Erythroblast (primary cell): ENCODE results near the gene VRK2.

Source experiments
- GATA1 ChIP-seq: IDR thresholded peaks from 2 replicates; pipeline ENCODE4 v1.6.1; 2011; ENCODE audit warnings: low read depth, mild to moderate bottlenecking, control low read depth, low read length, moderate library complexity
- POLR2A ChIP-seq: IDR thresholded peaks from 2 replicates; pipeline ENCODE4 v1.6.1; 2011; ENCODE audit warnings: mild to moderate bottlenecking, low read length

DNA sequence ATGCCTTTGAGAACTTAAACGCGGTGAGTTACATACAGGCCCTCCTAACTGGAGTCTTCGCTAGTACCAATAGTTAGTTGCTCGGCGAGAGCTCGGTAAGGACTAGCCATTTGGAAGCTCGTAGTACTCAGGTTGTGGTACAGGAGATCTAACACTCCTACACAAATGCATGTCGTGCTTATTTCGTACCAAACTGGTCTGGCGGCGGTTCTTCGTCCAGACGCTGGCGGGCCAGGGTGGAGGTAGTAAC lies 346 bp upstream of the VRK2 start:
- TF ChIP-seq POLR2A = no peak
- TF ChIP-seq GATA1 = no peak
